ENCODE results near the gene LOXL4. TPM values are rescaled to one million over a fixed set of nuclear protein-coding genes. Genes with fewer than 3 reads are reported as not detected.

The LOXL4 gene
- total RNA-seq, 1 experiment from 2014 or later = 0.13 TPM

DNA sequence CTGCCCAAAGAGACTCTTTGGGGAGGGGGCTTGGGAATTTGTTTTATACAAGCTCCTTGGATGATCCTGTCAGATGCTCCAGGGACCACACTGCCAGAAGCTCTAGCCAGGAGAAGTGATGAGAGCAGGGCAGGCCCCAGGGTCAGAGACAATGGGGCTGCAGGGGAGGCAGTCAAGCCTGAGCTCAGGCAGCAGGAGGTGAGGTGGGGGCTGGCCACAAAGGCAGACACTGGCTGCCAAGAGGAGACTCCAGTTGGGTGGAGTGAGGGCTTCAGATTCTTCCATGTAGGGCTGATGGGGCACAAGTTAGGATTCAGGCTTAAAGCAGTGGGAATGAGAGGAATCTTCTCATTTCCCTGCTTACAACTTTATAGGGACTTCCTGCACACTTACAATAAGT lies 35.6 kb upstream of the LOXL4 start:
- Histone ChIP-seq H3K4me2 (ENCODE audit: insufficient read depth, insufficient read length, low read length) (no peak overlapping the region), H2BK15ac (ENCODE audit: low read depth, low read length) (no peak overlapping the region), H4K5ac (ENCODE audit: insufficient read length, low read depth, low read length) (no peak overlapping the region), H2BK5ac (ENCODE audit: insufficient read length, low read length) (no peak overlapping the region), H2BK120ac (ENCODE audit: low read depth, low read length, poor library complexity, severe bottlenecking) (no peak overlapping the region), H2AFZ (ENCODE audit: low read length) (no peak overlapping the region), H3K4me1 (ENCODE audit: insufficient read depth, low read length) (no peaks in the 10 kb centered on the region), H3K14ac (ENCODE audit: insufficient read depth, low read length) (no peak overlapping the region; the same call in 1 of the 2 replicates), H3K23ac (ENCODE audit: insufficient read length, low read depth, low read length) (no peak overlapping the region), H2BK20ac (ENCODE audit: low read depth, low read length, poor library complexity, severe bottlenecking) (no peak overlapping the region), H3K23me2 (ENCODE audit: insufficient read length, low read depth, low read length, poor library complexity, severe bottlenecking) (no peaks in the 10 kb centered on the region), H3K56ac (ENCODE audit: insufficient read length, low read depth, low read length) (no peak overlapping the region), H3K9ac (ENCODE audit: extremely low read depth, insufficient read length, low read length) (no peak overlapping the region), H4K91ac (ENCODE audit: insufficient read length, low read depth, low read length) (no peak overlapping the region), H4K8ac (replicated peaks; ENCODE audit: insufficient read length, low read depth, low read length) (no peak overlapping the region), H3K79me2 (ENCODE audit: insufficient read depth, low read length) (no peaks in the 10 kb centered on the region), H3K27ac (ENCODE audit: insufficient read length, low read depth, low read length) (no peak overlapping the region), H2BK12ac (ENCODE audit: insufficient read length, low read depth, low read length) (no peak overlapping the region), H2AK5ac (ENCODE audit: insufficient read length, low read length) (no peak overlapping the region), H3K18ac (ENCODE audit: insufficient read length, low read depth, low read length) (no peak overlapping the region), H3K27me3 (ENCODE audit: insufficient read depth, low read length) (no peaks in the 10 kb centered on the region), H3T11ph (ENCODE audit: low read length) (no peak overlapping the region), H3K79me1 (ENCODE audit: insufficient read depth, low read depth, low read length, poor library complexity, severe bottlenecking) (no peaks in the 10 kb centered on the region), H3K4ac (ENCODE audit: low read depth, low read length) (no peak overlapping the region), H4K20me1 (ENCODE audit: control insufficient read depth, insufficient read depth, insufficient read length) (no peaks in the 10 kb centered on the region), H3K9me3 (ENCODE audit: control insufficient read depth, low read depth, low read length) (no peaks in the 10 kb centered on the region)
- peaks cover 0 to 2% of the 10 kb centered on the region in 2 experiments; a peak in 2 of 5 replicates for H3K9me3 Mint-ChIP-seq
- no peak for DNase-seq
- TF ChIP-seq, protein P1, sequence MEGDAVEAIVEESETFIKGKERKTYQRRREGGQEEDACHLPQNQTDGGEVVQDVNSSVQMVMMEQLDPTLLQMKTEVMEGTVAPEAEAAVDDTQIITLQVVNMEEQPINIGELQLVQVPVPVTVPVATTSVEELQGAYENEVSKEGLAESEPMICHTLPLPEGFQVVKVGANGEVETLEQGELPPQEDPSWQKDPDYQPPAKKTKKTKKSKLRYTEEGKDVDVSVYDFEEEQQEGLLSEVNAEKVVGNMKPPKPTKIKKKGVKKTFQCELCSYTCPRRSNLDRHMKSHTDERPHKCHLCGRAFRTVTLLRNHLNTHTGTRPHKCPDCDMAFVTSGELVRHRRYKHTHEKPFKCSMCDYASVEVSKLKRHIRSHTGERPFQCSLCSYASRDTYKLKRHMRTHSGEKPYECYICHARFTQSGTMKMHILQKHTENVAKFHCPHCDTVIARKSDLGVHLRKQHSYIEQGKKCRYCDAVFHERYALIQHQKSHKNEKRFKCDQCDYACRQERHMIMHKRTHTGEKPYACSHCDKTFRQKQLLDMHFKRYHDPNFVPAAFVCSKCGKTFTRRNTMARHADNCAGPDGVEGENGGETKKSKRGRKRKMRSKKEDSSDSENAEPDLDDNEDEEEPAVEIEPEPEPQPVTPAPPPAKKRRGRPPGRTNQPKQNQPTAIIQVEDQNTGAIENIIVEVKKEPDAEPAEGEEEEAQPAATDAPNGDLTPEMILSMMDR (conservative IDR thresholded peaks at IDR 0.05) = no peak
- H3K27ac Mint-ChIP-seq = no peak overlapping the region
- H3K4me1 Mint-ChIP-seq = peaks cover 13 to 18% of the 10 kb centered on the region in 2 experiments
- H3K27me3 Mint-ChIP-seq (ENCODE audit: low read depth) = no peaks in the 10 kb centered on the region; the same call in 1 of the 2 replicates
- H3K36me3 Mint-ChIP-seq (ENCODE audit: insufficient read depth in 1 of 3, low read depth in 3 of 3) = no peaks in the 10 kb centered on the region
- H3K4me3 Mint-ChIP-seq = no peak overlapping the region

All from H9 (cell line).